Right ventricle myocardium superior (tissue), 1 donor: ENCODE data around the gene LCE2C. TPM values are rescaled to one million over a fixed set of nuclear protein-coding genes. Genes with fewer than 3 reads are reported as not detected.

Experiments
- ATAC-seq: fragments of 200-7000 bp; cut with Tn5 transposase; one replicate; pipeline ENCODE4 v1.9.1; 2020; ENCODE audit warnings: mild to moderate bottlenecking; ENCODE audit not compliant: poor library complexity
- DNase-seq: peaks from one replicate; pipeline ENCODE4 v3.0.0-alpha.2; 2020
- intact Hi-C: fragments of 100-400 bp; cut with DNase I; formaldehyde crosslinking; loops from one replicate; pipeline ENCODE4 v1.11.2; 2022
- total RNA-seq: library from RNA; stranded (reverse); fragmentation: NEBNext Ultra II Directional; extraction: Animal tissue kit (Norgen Biotek cat#: 25700); gene quantifications from one replicate; pipeline ENCODE4 v1.2.1, GENCODE V29; 2021
- donor health status: DM: no; HTN: yes; CAD: no; lungs with severe emphysema.

Gene LCE2C
- total RNA-seq, 1 donor from 2014 or later: not detected

- intact Hi-C loops: loop anchor here (10.0 kb wide), 1 partner anchor 155 kb away; the partner anchor contains the start of gene LCE7A
- ATAC-seq: no peak
Observed at GRCh38 chr1:152699746-152700145, 24.7 kb downstream of the LCE2C start.

GRCh38 chr1:152707860-152708259 is 32.8 kb downstream of the LCE2C start, which contains the start of gene LCE4A:
Gene LCE4A (plus strand): TSS chr1:152708160. CDS start chr1:152709076, 916 bp downstream.
- intact Hi-C loops: loop anchor here (10.0 kb wide), 1 partner anchor 147 kb away; the partner anchor contains the start of gene LCE7A
- DNase-seq: no peak
- no peak for ATAC-seq

More at GRCh38 chr1:152699746-152700145, 24.7 kb downstream of the LCE2C start:
- no peak for DNase-seq

- DNase-seq (no peak), ATAC-seq (no peak)
- intact Hi-C loops: no loop called here
Observed at GRCh38 chr1:152718238-152718637, 43.2 kb downstream of the LCE2C start.

GRCh38 chr1:152725261-152725660 is 50.2 kb downstream of the LCE2C start:
- intact Hi-C loops: no loop called here
- no peak for ATAC-seq
- no peak for DNase-seq

Other genes starting within 250 kb of the LCE2C start
- not detected for gene LCE5A, start 164.5 kb upstream of the LCE2C start, total RNA-seq
- gene CRCT1, start 160.8 kb upstream of the LCE2C start, total RNA-seq: not detected
- gene LCE3E, start 108.5 kb upstream of the LCE2C start, total RNA-seq: not detected
- not detected for gene LCE3D, start 94.8 kb upstream of the LCE2C start, total RNA-seq
- not detected for gene LCE3C, start 75.0 kb upstream of the LCE2C start, total RNA-seq
- not detected for gene LCE3B, start 61.5 kb upstream of the LCE2C start, total RNA-seq
- not detected for gene LCE3A, start 52.2 kb upstream of the LCE2C start, total RNA-seq
- not detected for gene LCE2D, start 11.9 kb upstream of the LCE2C start, total RNA-seq
- not detected for gene LCE2B, start 10.8 kb downstream of the LCE2C start, total RNA-seq
- not detected for gene LCE2A, start 23.1 kb downstream of the LCE2C start, total RNA-seq
- not detected for gene LCE4A, start 32.9 kb downstream of the LCE2C start, total RNA-seq
- gene KPRP, start 82.7 kb downstream of the LCE2C start, total RNA-seq: not detected
- gene LCE1F, start 99.9 kb downstream of the LCE2C start, total RNA-seq: not detected
- not detected for gene LCE1E, start 111.0 kb downstream of the LCE2C start, total RNA-seq
- gene LCE1D, start 121.4 kb downstream of the LCE2C start, total RNA-seq: not detected
- not detected for gene LCE1C, start 131.4 kb downstream of the LCE2C start, total RNA-seq
- gene LCE1B, start 136.7 kb downstream of the LCE2C start, total RNA-seq: not detected
- gene LCE1A, start 152.2 kb downstream of the LCE2C start, total RNA-seq: not detected
- not detected for gene LCE6A, start 167.6 kb downstream of the LCE2C start, total RNA-seq
- gene LCE7A, start 184.7 kb downstream of the LCE2C start, total RNA-seq: not detected
- gene SMCP, start 203.0 kb downstream of the LCE2C start, total RNA-seq: not detected
- not detected for gene IVL, start 233.3 kb downstream of the LCE2C start, total RNA-seq